GM18507 (cell line): ENCODE measurements around the gene AMZ2.

Source experiments
- DNase-seq: peaks from one replicate; pipeline ENCODE4 v3.0.0; 2011; ENCODE audit warnings: low read depth; ENCODE audit not compliant: insufficient read length; ENCODE audit errors: extremely low spot score
- FAIRE-seq: peaks from 2 replicates; lab custom pipeline; 2011; peaks lifted over from hg19 to GRCh38; lab: Jason Lieb, UNC

Gene AMZ2

GRCh38 chr17:68302666-68303065 is 54.8 kb downstream of the AMZ2 start:
- FAIRE-seq: no peak
- DNase-seq: no peak

- DNase-seq: no peak
- no peak for FAIRE-seq
These were observed 56.9 kb downstream of the AMZ2 start for GRCh38 chr17:68304706-68305105.

GRCh38 chr17:68305142-68305541 is 57.3 kb downstream of the AMZ2 start:
- DNase-seq (no peak), FAIRE-seq (no peak)
